Left ventricle myocardium inferior (tissue), 1 donor: Measurements from ENCODE around the gene ADGRE3. TPM values are rescaled to one million over a fixed set of nuclear protein-coding genes. Genes with fewer than 3 reads are reported as not detected.

Source experiments
- DNase-seq: peaks from one replicate; pipeline ENCODE4 v3.0.0-alpha.2; 2020
- H3K27ac ChIP-seq: fragments of 200-600 bp; replicated peaks from 2 replicates; pipeline ENCODE4 v1.8.0; 2021
- H3K27me3 ChIP-seq: fragments of 200-600 bp; 2 replicates; pipeline ENCODE4 v1.8.0; 2021; ENCODE audit warnings: low read depth
- H3K36me3 ChIP-seq: fragments of 200-600 bp; 2 replicates; pipeline ENCODE4 v1.8.0; 2021
- H3K4me1 ChIP-seq: fragments of 200-600 bp; 2 replicates; pipeline ENCODE4 v1.8.0; 2021
- H3K4me3 ChIP-seq: fragments of 200-600 bp; 2 replicates; pipeline ENCODE4 v1.8.0; 2021; ENCODE audit warnings: mild to moderate bottlenecking, moderate library complexity
- H3K9me3 ChIP-seq: fragments of 200-600 bp; replicated peaks from 2 replicates; pipeline ENCODE4 v1.8.0; 2021
- intact Hi-C: fragments of 100-400 bp; cut with micrococcal nuclease; formaldehyde crosslinking; loops from one replicate; pipeline ENCODE4 v1.11.0; 2022
- total RNA-seq: library from RNA; stranded (reverse); fragmentation: NEBNext Ultra II Directional; extraction: Animal tissue kit (Norgen Biotek cat#: 25700); gene quantifications from one replicate; pipeline ENCODE4 v1.2.1, GENCODE V29; 2021
- TF ChIP-seq, protein P1 (sequence below): fragments of 200-600 bp; IDR thresholded peaks from 2 replicates; pipeline ENCODE4 v1.8.0; 2021; ENCODE audit warnings: antibody characterized with exemption, mild to moderate bottlenecking, borderline replicate concordance
- donor health status: DM: no; HTN: yes; CAD: no; lungs with severe emphysema.

Gene ADGRE3
- total RNA-seq, 1 donor from 2014 or later = not detected

GRCh38 chr19:14670408-14670807, 4.2 kb downstream of the ADGRE3 start:
- Histone ChIP-seq H3K4me1 (no peaks in the 10 kb centered on the region), H3K36me3 (no peaks in the 10 kb centered on the region), H3K9me3 (peaks cover 12% of the 10 kb centered on the region), H3K27me3 (peaks cover 73% of the 10 kb centered on the region), H3K27ac (no peak overlapping the region), H3K4me3 (no peak overlapping the region)
- intact Hi-C loops = no loop called here
- TF ChIP-seq, protein P1, sequence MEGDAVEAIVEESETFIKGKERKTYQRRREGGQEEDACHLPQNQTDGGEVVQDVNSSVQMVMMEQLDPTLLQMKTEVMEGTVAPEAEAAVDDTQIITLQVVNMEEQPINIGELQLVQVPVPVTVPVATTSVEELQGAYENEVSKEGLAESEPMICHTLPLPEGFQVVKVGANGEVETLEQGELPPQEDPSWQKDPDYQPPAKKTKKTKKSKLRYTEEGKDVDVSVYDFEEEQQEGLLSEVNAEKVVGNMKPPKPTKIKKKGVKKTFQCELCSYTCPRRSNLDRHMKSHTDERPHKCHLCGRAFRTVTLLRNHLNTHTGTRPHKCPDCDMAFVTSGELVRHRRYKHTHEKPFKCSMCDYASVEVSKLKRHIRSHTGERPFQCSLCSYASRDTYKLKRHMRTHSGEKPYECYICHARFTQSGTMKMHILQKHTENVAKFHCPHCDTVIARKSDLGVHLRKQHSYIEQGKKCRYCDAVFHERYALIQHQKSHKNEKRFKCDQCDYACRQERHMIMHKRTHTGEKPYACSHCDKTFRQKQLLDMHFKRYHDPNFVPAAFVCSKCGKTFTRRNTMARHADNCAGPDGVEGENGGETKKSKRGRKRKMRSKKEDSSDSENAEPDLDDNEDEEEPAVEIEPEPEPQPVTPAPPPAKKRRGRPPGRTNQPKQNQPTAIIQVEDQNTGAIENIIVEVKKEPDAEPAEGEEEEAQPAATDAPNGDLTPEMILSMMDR = no peak
- no peak for DNase-seq

GRCh38 chr19:14669940-14670339, 4.7 kb downstream of the ADGRE3 start:
- intact Hi-C loops = no loop called here
- Histone ChIP-seq H3K36me3 (no peaks in the 10 kb centered on the region), H3K9me3 (peaks cover 12% of the 10 kb centered on the region), H3K4me1 (no peaks in the 10 kb centered on the region), H3K27ac (no peak overlapping the region), H3K4me3 (no peak overlapping the region), H3K27me3 (peaks cover 71% of the 10 kb centered on the region)
- no peak for DNase-seq
- TF ChIP-seq, protein P1 = no peak

DNA sequence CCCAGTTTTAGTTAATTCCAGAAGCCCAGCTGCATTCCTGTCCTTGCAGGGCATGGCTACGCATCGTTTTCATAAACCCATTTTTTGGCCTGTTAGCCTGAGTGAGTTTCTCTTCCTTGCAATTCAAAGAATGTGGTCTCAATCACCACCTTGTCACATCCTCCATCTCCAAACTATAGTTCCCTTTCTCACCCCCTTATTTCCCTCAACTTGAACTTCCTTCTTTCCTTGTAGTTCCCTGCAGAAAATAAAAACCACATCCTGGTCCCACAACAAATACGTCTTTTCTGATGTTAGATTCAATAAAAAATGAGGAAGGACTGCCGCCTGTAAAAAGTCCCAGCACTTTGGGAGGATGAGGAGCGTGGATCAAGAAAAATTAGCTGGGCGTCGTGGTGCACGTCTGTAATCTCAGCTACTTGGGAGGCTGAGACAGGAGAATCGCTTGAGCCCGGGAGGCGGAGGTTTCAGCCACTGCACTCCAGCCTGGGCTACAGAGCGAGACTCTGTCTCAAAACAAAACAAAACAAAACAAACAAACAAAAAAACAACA, 13.2 kb downstream of the ADGRE3 start:
- intact Hi-C loops = no loop called here
- H3K4me1 ChIP-seq = no peaks in the 10 kb centered on the region
- H3K27ac ChIP-seq = no peak overlapping the region
- H3K36me3 ChIP-seq = no peaks in the 10 kb centered on the region
- DNase-seq = no peak
- H3K4me3 ChIP-seq = no peak overlapping the region
- TF ChIP-seq, protein P1 = no peak
- H3K9me3 ChIP-seq = no peaks in the 10 kb centered on the region
- H3K27me3 ChIP-seq = peaks cover 44% of the 10 kb centered on the region

GRCh38 chr19:14659874-14660489, 14.7 kb downstream of the ADGRE3 start:
- DNase-seq = no peak
- Histone ChIP-seq H3K27ac (no peak overlapping the region), H3K4me1 (no peaks in the 10 kb centered on the region), H3K4me3 (no peak overlapping the region), H3K36me3 (no peaks in the 10 kb centered on the region), H3K9me3 (no peaks in the 10 kb centered on the region), H3K27me3 (peaks cover 52% of the 10 kb centered on the region)
- intact Hi-C loops = no loop called here
- TF ChIP-seq, protein P1 = no peak

- intact Hi-C loops = no loop called here
- Histone ChIP-seq H3K4me1 (no peaks in the 10 kb centered on the region), H3K27me3 (peaks cover 57% of the 10 kb centered on the region), H3K36me3 (no peaks in the 10 kb centered on the region), H3K4me3 (no peak overlapping the region), H3K27ac (no peak overlapping the region), H3K9me3 (no peaks in the 10 kb centered on the region)
- TF ChIP-seq, protein P1 = no peak
- DNase-seq = no peak
These were observed 18.9 kb downstream of the ADGRE3 start for GRCh38 chr19:14655726-14656125.
